NB4 (cell line): ENCODE results near the gene NRXN3.

Source experiments
- MYC ChIP-seq: IDR thresholded peaks from 2 replicates; pipeline ENCODE4 v1.6.1; 2011; ENCODE audit warnings: low read depth, low read length
- POLR2A ChIP-seq: IDR thresholded peaks from 2 replicates; pipeline ENCODE4 v1.6.1; 2011; ENCODE audit warnings: mild to moderate bottlenecking; ENCODE audit not compliant: insufficient read length; ENCODE audit errors: extremely low read depth
- TF ChIP-seq, protein P1 (sequence below): IDR thresholded peaks from one replicate; pipeline ENCODE4 v1.5.1; 2012; ENCODE audit warnings: low read depth, low read length

DNA sequence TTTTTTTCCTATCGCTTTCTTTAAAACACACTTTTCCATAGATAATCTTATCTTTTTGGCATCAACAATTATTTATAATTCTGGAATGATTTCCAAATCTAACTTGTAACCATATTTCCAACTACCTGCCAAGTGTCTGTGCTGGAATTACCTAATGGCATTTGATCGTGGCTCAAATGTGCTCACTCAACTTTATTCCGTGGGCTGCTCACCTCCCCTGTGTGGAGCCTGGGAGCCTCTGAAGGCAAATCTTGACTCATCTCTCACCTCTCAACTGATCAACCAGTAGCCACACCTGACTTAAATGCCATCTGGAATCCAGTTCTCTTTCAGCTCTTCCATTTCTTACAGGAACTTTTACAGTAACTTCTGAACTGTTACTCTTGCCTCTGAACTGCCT lies 1432.6 kb downstream of the NRXN3 start:
- TF ChIP-seq, protein P1, sequence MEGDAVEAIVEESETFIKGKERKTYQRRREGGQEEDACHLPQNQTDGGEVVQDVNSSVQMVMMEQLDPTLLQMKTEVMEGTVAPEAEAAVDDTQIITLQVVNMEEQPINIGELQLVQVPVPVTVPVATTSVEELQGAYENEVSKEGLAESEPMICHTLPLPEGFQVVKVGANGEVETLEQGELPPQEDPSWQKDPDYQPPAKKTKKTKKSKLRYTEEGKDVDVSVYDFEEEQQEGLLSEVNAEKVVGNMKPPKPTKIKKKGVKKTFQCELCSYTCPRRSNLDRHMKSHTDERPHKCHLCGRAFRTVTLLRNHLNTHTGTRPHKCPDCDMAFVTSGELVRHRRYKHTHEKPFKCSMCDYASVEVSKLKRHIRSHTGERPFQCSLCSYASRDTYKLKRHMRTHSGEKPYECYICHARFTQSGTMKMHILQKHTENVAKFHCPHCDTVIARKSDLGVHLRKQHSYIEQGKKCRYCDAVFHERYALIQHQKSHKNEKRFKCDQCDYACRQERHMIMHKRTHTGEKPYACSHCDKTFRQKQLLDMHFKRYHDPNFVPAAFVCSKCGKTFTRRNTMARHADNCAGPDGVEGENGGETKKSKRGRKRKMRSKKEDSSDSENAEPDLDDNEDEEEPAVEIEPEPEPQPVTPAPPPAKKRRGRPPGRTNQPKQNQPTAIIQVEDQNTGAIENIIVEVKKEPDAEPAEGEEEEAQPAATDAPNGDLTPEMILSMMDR = no peak
- TF ChIP-seq POLR2A (no peak), MYC (no peak)
